ENCODE data around the gene MGP.

The MGP gene

GRCh38 chr12:14840616-14841015, 45.0 kb downstream of the MGP start:
- Histone ChIP-seq H3K9ac (ENCODE audit: insufficient read length, low read depth) (no peak overlapping the region), H3K9me3 (ENCODE audit: insufficient read depth, low read length) (no peaks in the 10 kb centered on the region; the same call in none of the 2 replicates), H3K36me3 (ENCODE audit: insufficient read depth, insufficient read length, low read length) (no peaks in the 10 kb centered on the region), H3K27me3 (ENCODE audit: insufficient read depth, insufficient read length) (no peaks in the 10 kb centered on the region), H3K4me1 (ENCODE audit: insufficient read depth, insufficient read length) (no peaks in the 10 kb centered on the region), H3K4me3 (ENCODE audit: insufficient read length, low read depth) (no peak overlapping the region)
- TF ChIP-seq YY1 (IDR thresholded peaks at IDR 0.05; ENCODE audit: insufficient read depth, insufficient read length) (no peak), SUZ12 (IDR thresholded peaks at IDR 0.05; ENCODE audit: extremely low read depth, insufficient read depth, insufficient read length) (no peak), ZNF274 (IDR thresholded peaks at IDR 0.05; ENCODE audit: low read depth, low read length) (no peak)
- DNase-seq (ENCODE audit: low read depth, low spot score), result no peak

GRCh38 chr12:14839262-14839661, 46.4 kb downstream of the MGP start:
- Histone ChIP-seq H3K27me3 (ENCODE audit: insufficient read depth, insufficient read length) (no peaks in the 10 kb centered on the region), H3K4me3 (ENCODE audit: insufficient read length, low read depth) (no peak overlapping the region), H3K36me3 (ENCODE audit: insufficient read depth, insufficient read length, low read length) (no peaks in the 10 kb centered on the region), H3K9ac (ENCODE audit: insufficient read length, low read depth) (no peak overlapping the region), H3K9me3 (ENCODE audit: insufficient read depth, low read length) (no peaks in the 10 kb centered on the region; the same call in none of the 2 replicates), H3K4me1 (ENCODE audit: insufficient read depth, insufficient read length) (no peaks in the 10 kb centered on the region)
- no peak for TF ChIP-seq SUZ12 (IDR thresholded peaks at IDR 0.05; ENCODE audit: extremely low read depth, insufficient read depth, insufficient read length)
- no peak for TF ChIP-seq ZNF274 (IDR thresholded peaks at IDR 0.05; ENCODE audit: low read depth, low read length)
- no peak for TF ChIP-seq YY1 (IDR thresholded peaks at IDR 0.05; ENCODE audit: insufficient read depth, insufficient read length)
- DNase-seq (ENCODE audit: low read depth, low spot score), result no peak

- no peak overlapping the region for H3K4me3 ChIP-seq (ENCODE audit: insufficient read length, low read depth)
- no peaks in the 10 kb centered on the region for H3K4me1 ChIP-seq (ENCODE audit: insufficient read depth, insufficient read length)
- no peaks in the 10 kb centered on the region for H3K36me3 ChIP-seq (ENCODE audit: insufficient read depth, insufficient read length, low read length)
- no peak for TF ChIP-seq ZNF274 (IDR thresholded peaks at IDR 0.05; ENCODE audit: low read depth, low read length)
- no peak for TF ChIP-seq SUZ12 (IDR thresholded peaks at IDR 0.05; ENCODE audit: extremely low read depth, insufficient read depth, insufficient read length)
- TF ChIP-seq YY1 (IDR thresholded peaks at IDR 0.05; ENCODE audit: insufficient read depth, insufficient read length), result no peak
- H3K9me3 ChIP-seq (ENCODE audit: insufficient read depth, low read length), result no peaks in the 10 kb centered on the region; the same call in none of the 2 replicates
- no peaks in the 10 kb centered on the region for H3K27me3 ChIP-seq (ENCODE audit: insufficient read depth, insufficient read length)
- no peak for DNase-seq (ENCODE audit: low read depth, low spot score)
- no peak overlapping the region for H3K9ac ChIP-seq (ENCODE audit: insufficient read length, low read depth)
Observed at GRCh38 chr12:14836336-14837210, 49.1 kb downstream of the MGP start.

- Histone ChIP-seq H3K27me3 (ENCODE audit: insufficient read depth, insufficient read length) (no peaks in the 10 kb centered on the region), H3K9ac (ENCODE audit: insufficient read length, low read depth) (no peak overlapping the region), H3K9me3 (ENCODE audit: insufficient read depth, low read length) (no peaks in the 10 kb centered on the region; the same call in none of the 2 replicates), H3K4me1 (ENCODE audit: insufficient read depth, insufficient read length) (no peaks in the 10 kb centered on the region), H3K4me3 (ENCODE audit: insufficient read length, low read depth) (no peak overlapping the region), H3K36me3 (ENCODE audit: insufficient read depth, insufficient read length, low read length) (no peaks in the 10 kb centered on the region)
- DNase-seq (ENCODE audit: low read depth, low spot score), result no peak
- no peak for TF ChIP-seq SUZ12 (IDR thresholded peaks at IDR 0.05; ENCODE audit: extremely low read depth, insufficient read depth, insufficient read length)
- no peak for TF ChIP-seq YY1 (IDR thresholded peaks at IDR 0.05; ENCODE audit: insufficient read depth, insufficient read length)
- TF ChIP-seq ZNF274 (IDR thresholded peaks at IDR 0.05; ENCODE audit: low read depth, low read length), result no peak
Observed at GRCh38 chr12:14834509-14834908, 51.1 kb downstream of the MGP start.

GRCh38 chr12:14833952-14834351, 51.7 kb downstream of the MGP start:
- H3K4me1 ChIP-seq (ENCODE audit: insufficient read depth, insufficient read length), result no peaks in the 10 kb centered on the region
- no peaks in the 10 kb centered on the region for H3K27me3 ChIP-seq (ENCODE audit: insufficient read depth, insufficient read length)
- H3K9me3 ChIP-seq (ENCODE audit: insufficient read depth, low read length), result no peaks in the 10 kb centered on the region; the same call in 1 of the 2 replicates
- DNase-seq (ENCODE audit: low read depth, low spot score), result no peak
- H3K9ac ChIP-seq (ENCODE audit: insufficient read length, low read depth), result no peak overlapping the region
- TF ChIP-seq SUZ12 (IDR thresholded peaks at IDR 0.05; ENCODE audit: extremely low read depth, insufficient read depth, insufficient read length) (no peak), ZNF274 (IDR thresholded peaks at IDR 0.05; ENCODE audit: low read depth, low read length) (no peak), YY1 (IDR thresholded peaks at IDR 0.05; ENCODE audit: insufficient read depth, insufficient read length) (no peak)
- H3K4me3 ChIP-seq (ENCODE audit: insufficient read length, low read depth), result no peak overlapping the region
- H3K36me3 ChIP-seq (ENCODE audit: insufficient read depth, insufficient read length, low read length), result no peaks in the 10 kb centered on the region

- Histone ChIP-seq H3K4me1 (ENCODE audit: insufficient read depth, insufficient read length) (no peaks in the 10 kb centered on the region), H3K36me3 (ENCODE audit: insufficient read depth, insufficient read length, low read length) (no peaks in the 10 kb centered on the region), H3K4me3 (ENCODE audit: insufficient read length, low read depth) (no peak overlapping the region), H3K9me3 (ENCODE audit: insufficient read depth, low read length) (no peaks in the 10 kb centered on the region; the same call in 1 of the 2 replicates), H3K9ac (ENCODE audit: insufficient read length, low read depth) (no peak overlapping the region), H3K27me3 (ENCODE audit: insufficient read depth, insufficient read length) (no peaks in the 10 kb centered on the region)
- TF ChIP-seq ZNF274 (IDR thresholded peaks at IDR 0.05; ENCODE audit: low read depth, low read length), result no peak
- no peak for TF ChIP-seq SUZ12 (IDR thresholded peaks at IDR 0.05; ENCODE audit: extremely low read depth, insufficient read depth, insufficient read length)
- no peak for TF ChIP-seq YY1 (IDR thresholded peaks at IDR 0.05; ENCODE audit: insufficient read depth, insufficient read length)
- DNase-seq (ENCODE audit: low read depth, low spot score), result no peak
Observed at GRCh38 chr12:14833336-14833735, 52.3 kb downstream of the MGP start.
